ENCODE measurements around the gene SERPINA12.

The SERPINA12 gene

GRCh38 chr14:94462219-94462551 lies 47.1 kb downstream of the SERPINA12 start:
- no peak for DNase-seq

GRCh38 chr14:94461526-94462218 lies 47.6 kb downstream of the SERPINA12 start:
- no peak for DNase-seq

GRCh38 chr14:94460631-94461416 lies 48.4 kb downstream of the SERPINA12 start:
- no peak for DNase-seq

GRCh38 chr14:94458558-94459205 lies 50.6 kb downstream of the SERPINA12 start:
- DNase-seq = no peak

- no peak for DNase-seq
These were observed 51.2 kb downstream of the SERPINA12 start for GRCh38 chr14:94458096-94458495.

- no peak for DNase-seq
These were observed 53.3 kb downstream of the SERPINA12 start for GRCh38 chr14:94455928-94456327.

- no peak for DNase-seq
These were observed 57.4 kb downstream of the SERPINA12 start for GRCh38 chr14:94451826-94452225.

GRCh38 chr14:94451091-94451771 lies 58.0 kb downstream of the SERPINA12 start:
- DNase-seq = no peak

- DNase-seq = no peak
These were observed 58.6 kb downstream of the SERPINA12 start for GRCh38 chr14:94450722-94451090.

GRCh38 chr14:94449930-94450329 lies 59.3 kb downstream of the SERPINA12 start:
- DNase-seq = no peak

- DNase-seq = no peak
These were observed 61.0 kb downstream of the SERPINA12 start for GRCh38 chr14:94448071-94448808.

- DNase-seq = no peak
These were observed 62.1 kb downstream of the SERPINA12 start for GRCh38 chr14:94447206-94447605.

- no peak for DNase-seq
These were observed 63.1 kb downstream of the SERPINA12 start for GRCh38 chr14:94446126-94446525.

GRCh38 chr14:94445003-94445402 lies 64.3 kb downstream of the SERPINA12 start:
- DNase-seq = no peak

- DNase-seq = no peak
These were observed 67.6 kb downstream of the SERPINA12 start for GRCh38 chr14:94441531-94442205.

GRCh38 chr14:94441130-94441529 lies 68.1 kb downstream of the SERPINA12 start:
- no peak for DNase-seq

- DNase-seq = no peak
These were observed 69.7 kb downstream of the SERPINA12 start for GRCh38 chr14:94439453-94440057.
